NCI-H1417 treated with DMSO at 0.1 percent for 48 hours (cell line): ENCODE results near the gene ACD.
"Not testable (repeated sequence)": the region's sequence is repeated elsewhere in the genome, so short reads cannot be mapped to it uniquely, and the experiment has no call there.

Source experiments
- DNase-seq: peaks from one replicate; lab custom pipeline; 2025; lab: John Stamatoyannopoulos, UW

The ACD gene

DNA sequence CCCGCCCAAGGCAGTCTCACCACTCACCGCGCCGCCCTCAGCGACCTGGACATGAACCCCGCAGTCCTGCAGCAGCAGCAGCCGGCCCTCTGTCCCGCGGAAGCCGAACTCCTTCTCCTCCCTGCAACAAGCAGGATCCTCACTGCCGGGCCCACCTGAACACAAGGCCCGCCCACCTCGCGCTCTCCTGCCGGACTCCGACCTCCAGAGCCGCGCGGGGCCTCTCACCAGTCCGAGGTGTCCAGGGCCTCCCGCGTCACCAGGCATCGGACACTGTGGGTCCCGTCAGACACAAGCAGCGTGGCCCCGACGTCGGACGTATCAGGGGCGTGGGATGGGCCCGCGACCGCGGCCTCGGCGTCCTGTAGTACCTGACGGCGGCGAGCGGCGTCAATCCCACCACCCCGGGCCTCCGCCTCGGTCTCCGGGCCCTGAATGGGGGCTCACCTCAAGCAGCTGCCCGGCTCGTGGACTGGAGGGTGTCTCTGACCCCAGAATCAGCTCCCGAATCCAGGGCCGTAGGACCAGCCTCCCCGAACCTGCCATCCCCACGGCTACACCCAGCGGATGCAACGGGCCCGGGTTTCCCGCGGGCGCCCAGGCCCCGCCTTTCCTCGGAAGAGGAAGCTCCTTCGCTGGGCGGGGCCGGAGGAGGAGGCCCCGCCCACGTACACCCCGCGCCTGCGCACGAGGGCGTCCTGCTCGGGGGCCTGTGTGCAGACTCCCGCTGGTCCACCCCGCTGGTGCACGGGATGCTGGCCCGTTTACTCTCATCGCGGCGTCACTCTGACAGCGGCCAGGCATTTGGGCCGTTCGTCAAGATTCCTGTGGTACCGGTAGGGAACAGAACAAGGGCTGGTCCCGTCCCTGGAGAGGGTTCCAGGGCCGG, at the start of gene ACD:
Gene ACD (minus strand): TSS at position 586 of the 889 bp plus-strand sequence. CDS start 40 bp downstream, at position 546.
- no peak for DNase-seq

DNA sequence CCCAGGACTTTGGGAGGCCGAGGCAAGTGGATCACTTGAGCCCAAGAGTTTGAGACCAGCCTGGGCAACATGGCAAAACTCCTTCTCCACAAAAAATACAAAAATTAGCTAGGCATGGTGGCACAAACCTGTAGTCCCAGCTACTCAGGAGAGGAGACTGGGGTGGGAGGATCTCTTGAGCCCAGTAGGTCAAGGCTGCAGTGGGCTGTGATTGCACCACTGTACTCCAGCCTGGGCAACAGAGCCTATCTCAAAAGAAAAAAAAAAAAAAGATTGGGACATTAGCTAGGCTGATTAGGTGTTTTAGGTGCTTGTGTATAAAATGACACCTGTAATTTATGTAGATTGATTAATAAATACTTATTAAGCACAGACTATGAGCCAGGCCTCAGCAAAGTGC, 49.0 kb upstream of the ACD start:
- no peak for DNase-seq

DNA sequence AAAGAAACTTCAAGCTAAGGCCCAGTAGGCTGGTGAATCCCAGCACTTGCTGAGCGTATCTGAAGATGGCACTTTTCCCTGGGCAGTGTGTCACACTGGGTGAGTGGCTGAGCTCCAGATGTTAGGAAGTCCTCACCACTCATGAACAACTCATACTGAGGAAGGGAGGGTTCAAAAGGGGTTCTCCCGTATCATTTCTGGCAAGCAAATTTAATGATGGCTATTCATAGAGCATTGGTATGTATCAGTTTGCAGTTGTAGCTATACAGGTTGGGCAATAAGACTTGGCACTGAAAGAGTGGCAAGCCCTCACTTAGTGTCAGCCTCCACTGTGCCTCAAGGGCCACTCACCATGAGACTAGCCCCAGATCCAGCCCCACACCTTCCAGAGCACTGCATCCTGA, 48.3 kb upstream of the ACD start:
- DNase-seq = no peak

DNA sequence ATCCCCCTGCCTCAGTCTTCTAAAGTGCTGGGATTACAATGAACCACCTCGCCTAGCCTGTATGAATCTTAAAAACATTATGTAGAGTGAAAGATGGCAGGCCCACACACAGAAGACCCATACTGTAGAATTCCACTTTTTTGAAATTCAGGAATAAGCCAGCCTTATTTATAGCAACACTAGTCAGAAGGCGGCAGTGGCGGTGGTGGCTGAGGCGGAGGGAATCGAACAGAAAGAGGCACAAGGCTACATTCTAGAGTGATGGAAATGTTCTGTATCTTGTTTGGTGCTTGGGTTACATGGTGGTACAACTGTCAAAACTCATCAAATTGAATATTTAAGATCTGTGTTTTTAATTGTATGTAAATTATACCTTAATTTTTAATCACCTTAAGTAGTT, 47.7 kb upstream of the ACD start:
- no peak for DNase-seq

DNA sequence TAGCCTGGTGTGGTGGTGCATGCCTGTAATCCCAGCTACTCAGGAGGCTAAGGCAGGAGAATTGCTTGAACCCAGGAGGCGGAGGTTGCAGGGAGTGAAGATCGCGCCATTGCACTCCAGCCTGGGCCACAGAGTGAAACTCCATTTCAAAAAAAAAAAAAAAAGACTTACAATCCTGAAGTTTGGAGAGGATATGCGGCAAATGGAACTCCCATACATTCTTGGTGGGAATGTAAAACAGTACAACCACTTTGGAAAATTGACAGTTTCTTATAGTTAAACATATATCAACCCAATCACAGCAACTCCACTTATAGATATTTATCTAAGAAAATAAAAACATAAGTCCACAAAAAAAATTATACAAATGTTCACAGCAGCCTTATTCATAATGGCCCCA, 47.1 kb upstream of the ACD start:
- DNase-seq = no peak

DNA sequence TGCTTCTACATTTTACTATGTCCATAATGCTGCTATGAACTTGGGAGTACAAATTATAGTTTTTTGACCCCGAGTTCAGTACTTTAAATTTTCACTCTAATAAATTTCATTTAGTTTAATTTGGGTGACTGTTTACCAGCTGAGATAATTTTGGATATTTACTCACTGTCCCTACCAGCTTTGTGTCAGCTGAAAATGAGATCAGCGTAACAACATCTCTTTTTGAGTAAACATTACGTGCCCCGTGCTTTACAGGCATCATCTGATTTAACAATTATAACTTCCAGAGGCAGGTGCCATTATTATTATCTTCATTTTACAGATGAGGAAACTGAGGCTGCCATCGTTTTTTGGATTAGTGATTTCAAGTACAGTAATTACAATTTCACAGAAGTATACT, 44.0 kb upstream of the ACD start:
- no peak for DNase-seq

DNA sequence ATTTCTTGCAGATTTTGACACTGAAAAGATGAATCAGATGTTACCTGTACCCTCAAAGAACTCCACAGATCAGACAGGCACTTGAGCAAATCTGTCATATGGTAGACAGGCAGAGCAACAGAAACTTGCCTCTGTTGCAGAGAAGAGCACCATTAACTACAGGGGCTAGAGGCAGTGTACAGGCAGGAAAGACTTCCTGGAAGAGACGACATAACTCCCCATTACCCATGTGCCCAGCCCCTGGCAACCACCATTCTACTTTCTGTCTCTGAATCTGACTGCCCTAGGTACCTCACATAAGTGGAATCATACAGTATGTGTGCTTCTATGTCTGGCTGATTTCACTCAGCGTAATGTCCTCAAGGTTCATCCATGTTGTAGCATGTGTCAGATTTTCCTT, 43.6 kb upstream of the ACD start:
- DNase-seq = no peak

DNA sequence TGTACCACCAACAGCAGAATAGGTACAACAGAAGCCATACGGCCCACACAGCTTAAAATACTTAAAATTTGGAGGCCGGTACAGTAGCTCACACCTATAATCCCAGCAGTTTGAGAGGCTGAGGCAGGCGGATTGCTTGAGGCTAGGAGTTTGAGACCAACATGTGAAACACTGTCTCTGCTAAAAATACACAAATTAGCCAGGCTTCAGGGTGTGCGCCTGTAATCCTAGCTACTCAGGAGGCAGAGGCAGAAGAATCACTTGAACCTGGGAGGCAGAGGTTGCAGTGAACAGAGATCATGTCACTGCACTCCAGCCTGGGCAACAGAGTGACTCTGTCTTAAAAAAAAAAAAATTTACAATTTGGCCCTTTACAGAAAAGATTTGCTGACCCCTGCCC, 42.1 kb upstream of the ACD start:
- no peak for DNase-seq

DNA sequence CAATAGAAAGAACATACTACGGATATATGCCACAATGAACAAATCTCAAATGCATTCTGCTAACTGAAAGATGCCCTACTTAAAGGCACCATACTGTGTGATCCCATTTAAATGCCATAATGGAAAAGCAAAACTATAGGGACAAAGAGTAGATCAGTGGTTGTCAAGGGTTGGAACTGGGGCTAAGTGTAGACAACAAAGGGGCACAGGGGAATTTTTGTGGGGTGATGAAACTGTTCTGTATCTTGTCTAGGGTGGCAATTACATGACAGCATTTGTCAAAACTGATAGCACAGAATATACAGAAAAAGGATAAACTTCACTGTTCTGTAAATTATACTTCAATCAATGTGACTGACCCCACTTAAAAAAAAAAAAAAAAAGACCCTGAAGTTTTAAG, 41.4 kb upstream of the ACD start:
- no peak for DNase-seq

DNA sequence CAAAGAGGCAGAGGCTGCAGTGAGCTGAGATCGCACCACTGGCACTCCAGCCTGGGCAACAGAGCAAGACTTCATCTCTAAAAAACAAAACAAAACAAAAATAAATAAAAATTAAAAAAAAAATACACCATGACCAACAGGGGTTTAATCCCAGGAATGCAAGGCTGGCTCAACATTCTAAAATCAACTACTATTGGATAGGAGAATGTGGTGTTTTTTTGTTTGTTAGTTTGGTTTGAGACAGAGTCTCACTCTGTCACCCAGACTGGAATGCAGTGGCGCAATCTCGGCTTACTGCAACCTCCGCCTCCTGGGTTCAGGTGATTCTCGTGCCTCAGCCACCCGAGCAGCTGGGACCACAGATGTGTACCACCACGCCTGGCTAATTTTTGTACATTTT, 39.2 kb upstream of the ACD start:
- no peak for DNase-seq

DNA sequence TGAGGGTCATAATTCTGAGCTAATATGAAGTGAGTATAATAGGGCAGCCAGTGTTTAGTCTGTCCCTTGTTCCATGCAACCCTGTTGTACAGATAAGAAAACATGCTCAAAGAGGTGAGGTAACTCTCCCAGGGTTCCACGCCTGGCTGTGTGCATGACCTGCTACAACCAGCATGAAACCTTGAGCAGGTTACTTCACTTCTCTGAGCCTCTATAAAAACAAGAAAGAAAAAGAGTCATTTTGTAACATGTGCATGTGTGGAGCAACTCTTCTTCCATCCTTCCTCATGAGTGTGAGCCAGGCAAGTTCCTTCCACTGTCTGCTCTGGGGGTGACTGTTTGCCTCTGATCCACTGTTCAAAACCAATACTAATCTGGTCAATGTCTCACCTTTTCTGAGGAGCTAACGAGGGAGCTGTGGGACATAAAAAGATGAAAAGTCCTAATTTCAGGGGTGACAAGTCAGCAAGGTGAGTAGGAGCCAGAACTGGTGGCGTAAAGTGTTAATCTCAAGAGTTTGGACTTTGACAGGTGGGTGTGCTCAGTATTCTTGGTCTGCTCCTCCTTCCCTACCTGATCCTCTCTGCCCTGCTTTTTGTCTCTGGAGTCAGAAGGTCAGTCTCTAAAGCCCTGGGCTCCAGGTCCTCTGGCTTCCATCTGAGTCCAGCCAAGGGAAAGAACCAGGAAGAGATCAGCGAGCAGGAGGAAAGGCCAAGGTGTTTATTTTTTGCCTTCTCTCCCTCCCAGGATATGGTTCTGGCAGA, 37.5 kb upstream of the ACD start:
- DNase-seq = no peak

DNA sequence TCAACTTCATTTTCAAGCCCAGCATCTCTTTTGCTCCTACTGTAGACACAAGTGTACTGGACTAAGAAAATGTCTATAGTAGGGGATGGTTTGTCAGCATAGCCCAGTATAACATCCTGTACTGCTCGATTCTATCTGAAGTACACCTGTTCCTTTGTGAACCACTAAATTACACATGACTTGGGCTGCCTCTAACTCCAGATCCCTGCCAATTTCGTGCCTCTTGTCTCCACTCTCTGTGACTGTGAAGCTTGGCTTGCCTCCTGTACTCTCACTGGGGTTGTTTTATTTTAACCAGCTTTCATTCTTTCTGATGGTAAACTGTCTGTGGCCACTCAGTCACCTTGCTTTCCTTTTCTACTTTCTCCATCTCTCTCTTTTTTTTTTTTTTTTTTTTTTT, 34.6 kb upstream of the ACD start:
- DNase-seq = no peak

DNA sequence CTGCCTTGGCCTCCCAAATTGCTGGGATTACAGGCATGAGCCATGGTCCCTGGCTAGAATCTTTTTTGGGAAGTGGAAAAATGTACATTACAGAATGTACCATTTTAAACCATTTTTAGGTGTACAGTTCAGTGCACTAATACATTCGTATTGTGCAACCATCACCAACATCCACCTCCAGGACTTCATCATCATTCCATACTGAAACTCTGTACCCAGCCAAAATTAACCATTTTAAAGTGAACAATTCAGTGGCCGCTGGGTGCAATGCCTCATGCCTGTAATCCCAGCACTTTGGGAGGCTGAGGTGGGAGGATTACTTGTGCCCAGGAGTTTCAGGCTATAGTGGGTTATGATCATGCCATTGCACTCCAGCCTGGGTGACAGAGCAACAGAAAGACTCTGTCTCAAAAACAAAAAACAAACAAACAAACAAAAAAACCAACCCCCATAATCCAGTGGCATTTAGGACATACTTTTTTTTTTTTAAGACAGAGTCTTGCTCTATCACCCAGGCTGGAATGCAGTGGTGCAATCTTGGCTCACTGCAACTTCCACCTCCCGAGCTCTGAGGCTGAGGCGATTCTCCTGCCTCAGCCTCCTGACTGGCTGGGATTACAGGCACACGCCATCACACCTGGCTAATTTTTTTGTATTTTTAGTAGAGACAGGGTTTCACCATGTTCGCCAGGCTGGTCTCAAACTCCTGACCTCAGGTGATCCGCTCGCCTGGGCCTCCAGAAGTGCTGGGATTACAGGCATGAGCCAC, 33.6 kb upstream of the ACD start:
- DNase-seq = not testable (repeated sequence)

DNA sequence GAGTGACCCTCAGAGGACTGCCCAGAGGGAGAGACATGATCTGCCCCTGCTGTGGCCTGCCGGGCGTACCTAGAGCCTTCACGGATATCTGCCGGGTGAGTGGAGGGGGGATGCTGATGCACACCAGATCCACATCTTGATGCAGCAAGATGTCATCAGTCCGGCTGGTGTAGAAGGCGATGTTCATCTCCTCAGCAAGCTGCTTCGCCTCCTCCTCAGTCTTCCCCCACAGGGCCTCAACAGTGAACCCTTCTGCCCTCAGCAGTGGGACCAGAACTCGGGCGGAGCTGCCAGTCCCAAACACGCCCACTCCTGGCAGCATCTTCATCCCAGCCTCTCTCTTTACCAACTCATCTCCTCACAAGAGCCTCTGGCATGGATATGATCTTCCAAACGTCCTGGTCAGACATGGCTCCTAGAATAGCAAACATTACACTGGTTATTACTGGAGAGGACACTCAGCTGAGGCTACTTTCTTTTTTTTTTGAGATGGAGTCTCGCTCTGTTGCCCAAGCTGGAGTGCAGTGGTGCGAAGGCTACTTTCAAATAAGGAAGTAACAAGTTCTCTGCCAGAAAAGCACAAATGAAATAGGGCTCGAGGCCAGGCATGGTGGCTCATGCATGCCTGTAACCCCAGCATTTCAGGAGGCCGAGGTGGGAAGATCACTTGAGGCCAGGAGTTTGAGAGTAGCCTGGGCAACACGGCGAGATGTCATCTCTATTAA, 25.5 kb upstream of the ACD start:
- no peak for DNase-seq

DNA sequence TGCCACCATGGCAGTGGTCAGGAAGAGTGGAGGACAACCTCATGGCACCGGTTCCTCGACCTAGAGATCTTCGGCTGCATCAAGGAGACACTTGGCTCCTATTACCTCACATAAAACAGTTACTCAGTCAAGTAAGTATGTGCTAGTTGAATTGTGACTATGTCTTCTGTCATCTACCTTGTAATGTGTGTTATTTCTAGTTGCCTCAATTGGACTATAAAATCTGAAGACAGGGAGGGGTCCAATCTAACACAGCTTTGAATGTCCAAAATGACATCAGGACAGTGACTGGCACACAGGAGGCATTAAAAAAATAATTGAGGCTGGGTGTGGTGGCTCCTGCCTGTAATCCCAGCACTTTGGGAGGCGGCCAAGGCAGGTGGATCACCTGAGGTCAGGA, 23.7 kb upstream of the ACD start:
- no peak for DNase-seq

DNA sequence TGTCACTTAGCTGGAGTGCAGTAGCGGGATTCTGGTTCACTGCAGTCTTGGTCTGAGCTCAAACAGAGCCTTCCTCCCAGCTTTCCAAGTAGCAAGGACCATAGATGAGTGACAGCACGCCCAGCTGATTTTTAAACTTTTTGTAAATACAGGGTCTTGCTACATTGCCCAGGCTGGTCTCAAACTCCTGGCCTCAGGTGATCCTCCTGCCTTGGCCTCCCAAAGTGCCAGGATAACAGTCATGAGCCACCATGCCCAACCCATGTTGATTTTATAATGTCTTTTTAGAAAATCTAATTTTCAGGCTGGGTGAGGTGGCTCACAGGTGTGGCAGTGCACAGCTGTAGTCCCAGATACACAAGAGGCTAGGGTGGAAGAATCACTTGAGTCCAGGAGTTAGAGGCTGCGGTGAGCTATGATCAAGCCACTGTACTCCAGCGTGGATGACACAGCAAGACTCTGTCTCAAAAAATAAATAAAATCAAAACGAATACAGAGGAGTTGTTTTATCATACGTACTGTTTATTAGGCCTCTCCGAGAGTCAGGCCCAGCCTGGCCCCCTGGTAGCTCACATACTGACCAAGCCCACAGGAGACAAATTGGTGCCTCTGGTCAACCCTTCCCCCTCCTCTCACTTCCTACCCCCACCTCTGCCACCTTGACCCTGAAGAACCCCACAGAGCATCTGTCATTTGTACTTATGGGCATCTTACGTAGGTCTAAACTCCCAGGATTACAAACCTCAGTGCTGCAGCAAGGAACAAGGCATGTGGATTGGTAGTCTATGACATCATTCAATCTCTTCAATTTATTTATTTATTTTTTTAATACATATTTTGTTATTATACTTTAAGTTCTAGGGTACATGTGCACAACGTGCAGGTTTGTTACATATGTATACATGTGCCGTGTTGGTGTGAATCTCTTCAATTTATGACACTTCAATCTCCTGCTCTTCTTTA, 20.2 kb upstream of the ACD start:
- no peak for DNase-seq

DNA sequence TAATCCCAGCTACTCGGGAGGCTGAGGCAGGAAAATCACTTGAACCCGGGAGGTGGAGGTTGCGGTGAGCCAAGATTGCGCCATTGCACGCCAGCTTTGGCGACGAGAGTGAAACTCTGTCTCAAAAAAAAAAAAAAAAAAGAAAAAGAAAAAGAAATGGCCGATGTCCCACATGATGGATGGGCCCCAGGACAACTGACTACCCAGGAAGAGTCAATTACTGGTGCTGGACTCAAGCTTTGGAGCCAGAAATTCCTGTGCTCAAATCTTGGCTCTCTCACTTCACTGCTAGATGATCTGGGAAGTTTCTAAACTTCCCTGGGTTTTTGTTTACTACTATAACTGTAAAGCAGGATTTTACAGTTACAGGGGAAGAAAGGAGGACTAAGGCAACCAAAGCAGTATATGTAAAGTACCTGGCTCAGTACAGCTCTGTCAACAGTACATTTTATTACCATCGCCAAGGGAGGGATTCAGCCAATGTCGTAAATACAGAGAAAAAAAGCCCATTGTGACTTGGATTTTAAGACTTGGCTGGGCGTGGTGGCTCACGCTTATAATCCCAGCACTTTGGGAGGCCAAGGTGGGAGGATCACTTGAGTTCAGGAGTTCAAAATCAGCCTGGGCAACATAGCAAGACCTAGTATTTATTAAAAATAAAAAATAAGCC, 18.4 kb upstream of the ACD start:
- no peak for DNase-seq

DNA sequence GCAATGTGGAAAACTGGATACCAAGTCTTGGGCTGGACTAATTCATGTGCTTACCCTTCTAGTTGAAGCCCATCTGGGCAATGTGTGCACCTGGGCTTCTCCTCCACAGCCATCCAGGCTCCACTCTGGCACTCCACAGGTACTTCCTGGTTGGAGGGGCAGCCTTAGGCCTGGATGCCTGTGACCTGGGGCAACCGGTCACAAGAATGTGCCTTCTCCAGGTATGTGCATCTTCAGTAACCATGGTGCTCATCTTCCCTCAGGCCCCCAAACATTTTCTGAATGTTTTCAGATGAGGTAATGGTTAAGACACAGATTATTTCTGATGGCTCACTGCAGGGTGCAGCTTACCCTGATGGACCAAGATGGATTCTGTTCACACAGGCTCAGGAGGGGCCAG, 17.7 kb upstream of the ACD start:
- no peak for DNase-seq

DNA sequence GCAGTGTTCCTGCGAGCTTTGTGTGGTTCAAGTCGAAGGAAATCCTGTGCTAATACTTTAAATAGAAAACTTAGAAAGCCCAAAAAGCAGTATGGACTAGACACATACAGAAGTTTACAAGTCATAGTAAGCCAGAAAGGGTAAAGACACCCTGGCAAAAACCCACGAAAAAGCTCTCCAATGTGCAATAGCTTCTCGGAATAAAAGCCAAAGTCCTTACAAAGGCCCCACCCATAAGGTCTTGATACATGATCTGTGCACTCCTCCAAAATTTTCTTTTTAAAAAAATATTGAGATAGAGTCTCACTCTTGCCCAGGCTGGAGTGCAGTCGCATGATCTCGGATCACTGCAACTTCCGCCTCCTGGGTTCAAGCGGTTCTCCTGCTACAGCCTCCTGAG, 16.9 kb upstream of the ACD start:
- DNase-seq = no peak

DNA sequence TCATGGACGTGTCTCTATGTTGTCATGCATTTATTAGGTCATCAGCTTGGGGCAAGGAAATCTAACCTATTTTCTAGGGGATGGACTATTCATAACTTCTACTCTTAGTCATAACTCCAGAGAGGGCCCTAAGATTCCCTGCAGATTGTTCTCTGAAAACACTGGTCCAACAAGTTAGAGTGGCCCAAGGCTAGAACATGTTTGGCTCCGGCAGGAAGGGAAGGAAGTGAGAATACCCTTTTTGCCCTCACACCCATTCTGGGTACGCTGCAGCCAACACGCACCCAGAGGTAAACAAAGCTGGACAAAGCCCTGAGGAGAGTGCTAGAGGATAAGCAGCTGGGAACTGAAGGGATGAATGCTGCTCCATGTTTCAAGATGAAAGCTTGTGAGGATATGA, 16.5 kb upstream of the ACD start:
- no peak for DNase-seq
